CD14-positive monocyte (primary cell): ENCODE measurements around the gene RPP21. TPM values are rescaled to one million over a fixed set of nuclear protein-coding genes. Genes with fewer than 3 reads are reported as not detected.

Experiments
- DNase-seq, 3 donors: peaks; one replicate each; pipeline ENCODE4 v3.0.0-alpha.2; 2011 to 2022
- H2AFZ ChIP-seq: 2 replicates; pipeline ENCODE4 v1.6.0; 2012; ENCODE audit warnings: mild to moderate bottlenecking, low read depth, low read length, inconsistent platforms; ENCODE audit not compliant: insufficient read depth, poor library complexity, severe bottlenecking
- H3K27ac ChIP-seq, 2 donors: 1 replicate in 1 of 2; 2 replicates in 1 of 2; pipeline ENCODE4 v1.5.1; 2012 to 2013; ENCODE audit warnings: low read length in 2 of 2, control low read depth in 1 of 2, inconsistent platforms in 1 of 2, low read depth in 1 of 2, mild to moderate bottlenecking in 1 of 2
- H3K27me3 ChIP-seq, 2 donors: one replicate each; pipeline versions ENCODE4 v1.6.0 to v1.6.1; 2011 to 2013; ENCODE audit warnings: low read length in 2 of 2; ENCODE audit not compliant: control insufficient read depth in 2 of 2, insufficient read depth in 2 of 2
- H3K36me3 ChIP-seq, 2 donors: replicated peaks in 1 of 2; 1 replicate in 1 of 2; 2 replicates in 1 of 2; pipeline versions ENCODE4 v1.5.1 to v1.6.1; 2012 to 2013; ENCODE audit warnings: low read length in 2 of 2, control low read depth in 1 of 2, inconsistent platforms in 1 of 2, mild to moderate bottlenecking in 1 of 2; ENCODE audit not compliant: insufficient read depth in 2 of 2, control insufficient read depth in 1 of 2
- H3K4me1 ChIP-seq, 2 donors: 1 replicate in 1 of 2; 2 replicates in 1 of 2; pipeline versions ENCODE4 v1.5.1 to v1.6.1; 2012 to 2013; ENCODE audit warnings: low read length in 2 of 2, control low read depth in 1 of 2, inconsistent platforms in 1 of 2, mild to moderate bottlenecking in 1 of 2, moderate library complexity in 1 of 2; ENCODE audit not compliant: insufficient read depth in 2 of 2, control insufficient read depth in 1 of 2
- H3K4me2 ChIP-seq: replicated peaks from 2 replicates; pipeline ENCODE3; 2012; ENCODE audit warnings: low read length, moderate library complexity, mild to moderate bottlenecking; ENCODE audit not compliant: poor library complexity, severe bottlenecking; ENCODE audit errors: extremely low read depth
- H3K4me3 ChIP-seq, 3 experiments: fragments of 200-600 bp in 1 of 3; sonication (generic) in 1 of 3; replicated peaks in 1 of 3; 1 replicate in 2 of 3; 2 replicates in 1 of 3; pipeline ENCODE4 v1.5.1; 2011 to 2013; ENCODE audit warnings: low read length in 3 of 3, mild to moderate bottlenecking in 3 of 3, control low read depth in 2 of 3, low read depth in 2 of 3, inconsistent platforms in 1 of 3, moderate library complexity in 1 of 3
- H3K79me2 ChIP-seq: 2 replicates; pipeline ENCODE4 v1.6.0; 2012; ENCODE audit warnings: mild to moderate bottlenecking, control low read depth, inconsistent platforms, low read length, moderate library complexity; ENCODE audit not compliant: insufficient read depth
- H3K9ac ChIP-seq: 2 replicates; pipeline ENCODE4 v1.6.0; 2017; ENCODE audit warnings: low read length, mild to moderate bottlenecking; ENCODE audit not compliant: insufficient read depth, poor library complexity, severe bottlenecking
- H3K9me3 ChIP-seq, 2 donors: replicated peaks in 1 of 2; 1 replicate in 1 of 2; 2 replicates in 1 of 2; pipeline versions ENCODE4 v1.5.1 to v1.6.1; 2012 to 2013; ENCODE audit warnings: low read length in 2 of 2, control low read depth in 1 of 2; ENCODE audit not compliant: control insufficient read depth in 1 of 2, insufficient read depth in 1 of 2
- H4K20me1 ChIP-seq: 2 replicates; pipeline ENCODE4 v1.6.0; 2012; ENCODE audit warnings: mild to moderate bottlenecking, low read length, control low read depth, moderate library complexity; ENCODE audit not compliant: insufficient read depth
- H3K27ac Mint-ChIP-seq, 7 donors: one replicate each; pipeline ENCODE4 v1.8.0; 2020; ENCODE audit warnings: mild to moderate bottlenecking in 7 of 7, mixed read lengths in 7 of 7, moderate library complexity in 6 of 7, inconsistent platforms in 2 of 7
- H3K27me3 Mint-ChIP-seq, 3 donors: one replicate each; pipeline ENCODE4 v1.8.0; 2021 to 2022; ENCODE audit warnings: low read depth in 3 of 3, mild to moderate bottlenecking in 3 of 3, mixed read lengths in 3 of 3, moderate library complexity in 3 of 3, inconsistent platforms in 1 of 3
- H3K36me3 Mint-ChIP-seq, 2 donors: one replicate each; pipeline ENCODE4 v1.8.0; 2020; ENCODE audit warnings: mixed read lengths in 2 of 2, inconsistent platforms in 1 of 2, mild to moderate bottlenecking in 1 of 2
- H3K4me1 Mint-ChIP-seq: one replicate; pipeline ENCODE4 v1.8.0; 2020; ENCODE audit warnings: mild to moderate bottlenecking, mixed read lengths
- H3K4me3 Mint-ChIP-seq, 2 donors: one replicate each; pipeline ENCODE4 v1.8.0; 2020; ENCODE audit warnings: mild to moderate bottlenecking in 2 of 2, mixed read lengths in 2 of 2, moderate library complexity in 1 of 2
- H3K9me3 Mint-ChIP-seq, 7 donors: one replicate each; pipeline ENCODE4 v1.8.0; 2020 to 2022; ENCODE audit warnings: mixed read lengths in 7 of 7, mild to moderate bottlenecking in 6 of 7, moderate library complexity in 6 of 7, inconsistent platforms in 2 of 7
- CTCF ChIP-seq: fragments of 200-600 bp; IDR thresholded peaks from one replicate; pipeline ENCODE4 v1.8.0; 2022; ENCODE audit warnings: antibody characterized with exemption, mild to moderate bottlenecking
- WGBS: methylation state at CpG from one replicate; pipeline ENCODE4 v1.1.5; 2013; ENCODE audit warnings: missing lambda C conversion rate; ENCODE audit not compliant: insufficient coverage; 5-methylcytosine and 5-hydroxymethylcytosine counted together
- intact Hi-C, 2 donors: fragments of 100-400 bp; cut with micrococcal nuclease; formaldehyde crosslinking; loops; one replicate each; pipeline versions ENCODE4 v1.15.0 to v1.15.1; 2023
- polyA plus RNA-seq, 3 donors: library from polyadenylated mRNA; depleted of rRNA in 1 of 3; unstranded in 2 of 3; stranded (reverse) in 1 of 3; fragments of 300-500 nt in 2 of 3; fragments of >200 nt in 1 of 3; fragmentation: Illumina TruSeq in 2 of 3; gene quantifications; 1 replicate in 2 of 3; 2 replicates in 1 of 3; pipeline ENCODE4 v1.2.3, GENCODE V29; 2012 to 2021
- small RNA-seq: library from RNA; depleted of rRNA; stranded (forward); fragments of <200 nt; gene quantifications from one replicate; pipeline ENCODE3, GENCODE V24; 2012; ENCODE audit warnings: low read depth; ENCODE audit not compliant: insufficient read length

Gene RPP21
- polyA plus RNA-seq, 3 donors, result 59.2 to 63.6 (median 59.5) TPM

DNA sequence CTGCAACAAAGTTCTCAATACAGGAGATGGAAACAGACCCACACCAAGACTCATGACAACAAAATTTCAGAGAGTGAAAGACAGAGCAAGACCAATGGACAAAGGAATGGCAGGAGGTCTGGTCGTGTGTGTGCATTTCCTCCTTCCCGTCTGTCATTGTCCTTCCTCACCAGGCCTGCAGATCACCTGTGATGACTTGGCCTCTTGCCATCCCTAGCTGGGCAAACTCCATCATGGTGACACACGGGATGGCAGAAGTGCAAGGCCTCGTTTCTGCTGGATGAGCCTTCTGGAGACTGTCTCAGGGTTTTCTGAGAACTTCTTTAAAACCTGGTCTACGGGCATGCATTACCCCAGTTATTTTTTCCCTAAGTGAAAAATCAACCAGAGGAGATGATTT lies 49.2 kb downstream of the RPP21 start:
- H3K27ac ChIP-seq, result no peak overlapping the region
- H3K27me3 ChIP-seq, result peaks cover 37 to 78% of the 10 kb centered on the region in 2 donors
- no peak for DNase-seq
- Mint-ChIP-seq H3K9me3 (peaks cover 0 to 3% (median 0%) of the 10 kb centered on the region in 7 donors), H3K27ac (no peak overlapping the region), H3K4me1 (peaks cover 4% of the 10 kb centered on the region), H3K4me3 (peak overlapping the region in 1 of 2 donors; percentile 47), H3K36me3 (no peaks in the 10 kb centered on the region), H3K27me3 (peaks cover 53 to 80% (median 61%) of the 10 kb centered on the region in 3 donors)
- no peaks in the 10 kb centered on the region for H4K20me1 ChIP-seq
- H3K36me3 ChIP-seq, result no peaks in the 10 kb centered on the region
- H3K9ac ChIP-seq, result no peak overlapping the region
- no peak for TF ChIP-seq CTCF
- intact Hi-C loops, result loop anchor here in 1 of 2 donors (10.0 kb wide), 1 partner anchor 179 kb away; the partner anchor contains the start of gene TRIM26
- H3K4me3 ChIP-seq, result no peak overlapping the region
- H3K4me1 ChIP-seq, result no peaks in the 10 kb centered on the region
- no peaks in the 10 kb centered on the region for H3K79me2 ChIP-seq
- H2AFZ ChIP-seq, result no peak overlapping the region
- no peaks in the 10 kb centered on the region for H3K9me3 ChIP-seq
- 51% methylated on average over 3 of the region's 5 CpGs for WGBS
- no peak overlapping the region for H3K4me2 ChIP-seq

Small RNA genes within 50 kb of the gene (small RNA-seq; reads per million reads assigned to genes)
- not detected for gene HLA-N

Other genes with a start within 250 kb of the RPP21 start
- gene TRIM31, start 232.1 kb upstream of the RPP21 start, polyA plus RNA-seq, result not detected
- gene TRIM40, start 209.0 kb upstream of the RPP21 start, polyA plus RNA-seq, result not detected
- gene TRIM10, start 183.9 kb upstream of the RPP21 start, polyA plus RNA-seq, result not detected
- not detected for gene TRIM15, start 181.6 kb upstream of the RPP21 start, polyA plus RNA-seq
- 10 to 100 TPM; 16.4 to 26.4 (median 26.0) TPM for gene TRIM26, start 131.8 kb upstream of the RPP21 start, polyA plus RNA-seq
- gene TRIM39, start 18.2 kb upstream of the RPP21 start, polyA plus RNA-seq, result 10 to 100 TPM in 1 of 3 donors, 1 to 10 TPM in 2; 3.5 to 16.3 (median 3.6) TPM
- gene HLA-E, start 144.4 kb downstream of the RPP21 start, polyA plus RNA-seq, result 100 to 1,000 TPM; 870 to 944 (median 893) TPM
- 10 to 100 TPM; 10.3 to 13.4 (median 12.9) TPM for gene GNL1, start 211.3 kb downstream of the RPP21 start, polyA plus RNA-seq
- 1 to 10 TPM; 2.8 to 7.1 (median 3.6) TPM for gene PRR3, start 212.1 kb downstream of the RPP21 start, polyA plus RNA-seq
- gene ABCF1, start 226.3 kb downstream of the RPP21 start, polyA plus RNA-seq, result 10 to 100 TPM in 2 of 3 donors, 1 to 10 TPM in 1; 7.5 to 19.8 (median 14.6) TPM